Activated CD8-positive, alpha-beta memory T cell treated with anti-CD3 and anti-CD28 coated beads for 48 hours (primary cell): Measurements from ENCODE around the gene MKLN1.
"Not testable (repeated sequence)": the region's sequence is repeated elsewhere in the genome, so short reads cannot be mapped to it uniquely, and the experiment has no call there.

Experiments
- DNase-seq, 3 experiments: peaks; one replicate each; pipeline ENCODE4 v3.0.0-alpha.2; 2020; ENCODE audit warnings: low read depth in 2 of 3, low spot score in 2 of 3

Gene MKLN1

DNA sequence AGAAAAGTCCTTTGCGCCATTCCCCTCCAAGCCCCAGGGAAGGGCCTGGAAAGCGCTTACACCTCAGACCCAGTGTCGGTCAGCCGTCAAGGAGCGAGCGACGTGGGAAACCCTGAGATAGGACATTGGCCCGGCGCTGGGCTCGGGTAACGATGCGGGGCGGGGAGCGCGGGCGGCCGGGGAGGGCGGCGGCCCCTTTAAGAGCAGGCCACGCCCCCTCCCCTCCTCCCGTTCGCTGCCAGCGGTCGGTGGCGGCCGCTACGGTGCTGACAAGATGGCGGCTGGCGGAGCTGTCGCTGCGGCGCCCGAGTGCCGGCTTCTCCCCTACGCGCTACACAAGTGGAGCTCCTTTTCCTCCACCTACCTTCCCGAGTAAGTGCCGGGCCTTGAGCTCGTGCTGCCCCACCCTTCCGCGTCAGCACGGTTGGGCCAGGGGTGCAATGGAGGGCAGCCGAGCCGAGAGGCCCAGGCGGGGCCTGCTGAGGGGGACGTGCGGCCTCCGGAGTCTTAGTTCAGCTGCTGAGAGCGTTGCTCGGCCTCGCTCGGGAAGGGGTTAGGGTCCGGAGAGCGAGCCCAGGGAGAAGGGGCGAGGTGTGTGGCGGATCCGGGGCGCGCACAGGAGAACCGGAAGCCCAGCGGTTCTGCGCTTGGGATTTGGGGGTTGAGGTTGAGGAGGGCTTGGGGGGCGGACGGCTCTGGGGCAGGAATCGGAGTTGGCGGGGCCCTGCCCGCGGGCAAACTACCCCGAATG is at the start of gene MKLN1:
Gene MKLN1 (plus strand): TSS at position 251 of the 751 bp plus-strand sequence. CDS start 24 bp downstream, at position 275.
- DNase-seq = peak; percentile 71 to 78 (median 77)

DNA sequence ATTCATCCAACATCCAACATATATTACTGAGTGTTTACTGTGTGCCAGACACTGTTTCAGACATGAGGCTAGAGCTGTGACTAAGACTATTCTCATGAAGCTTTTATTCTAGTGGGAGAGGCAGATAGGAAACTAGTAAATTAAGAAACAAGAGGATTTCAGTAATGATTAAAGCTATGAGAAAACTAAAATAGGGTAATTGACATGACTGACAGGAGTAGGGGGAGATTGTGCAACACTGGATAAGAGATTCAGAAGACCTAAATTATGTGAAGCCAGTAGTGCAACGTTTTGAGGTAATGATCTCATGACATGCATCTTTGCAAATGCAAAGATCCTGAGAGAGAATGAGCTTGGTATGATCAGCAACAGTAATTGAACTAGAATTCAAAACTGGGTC is 48.6 kb upstream of the MKLN1 start:
- DNase-seq = no peak

DNA sequence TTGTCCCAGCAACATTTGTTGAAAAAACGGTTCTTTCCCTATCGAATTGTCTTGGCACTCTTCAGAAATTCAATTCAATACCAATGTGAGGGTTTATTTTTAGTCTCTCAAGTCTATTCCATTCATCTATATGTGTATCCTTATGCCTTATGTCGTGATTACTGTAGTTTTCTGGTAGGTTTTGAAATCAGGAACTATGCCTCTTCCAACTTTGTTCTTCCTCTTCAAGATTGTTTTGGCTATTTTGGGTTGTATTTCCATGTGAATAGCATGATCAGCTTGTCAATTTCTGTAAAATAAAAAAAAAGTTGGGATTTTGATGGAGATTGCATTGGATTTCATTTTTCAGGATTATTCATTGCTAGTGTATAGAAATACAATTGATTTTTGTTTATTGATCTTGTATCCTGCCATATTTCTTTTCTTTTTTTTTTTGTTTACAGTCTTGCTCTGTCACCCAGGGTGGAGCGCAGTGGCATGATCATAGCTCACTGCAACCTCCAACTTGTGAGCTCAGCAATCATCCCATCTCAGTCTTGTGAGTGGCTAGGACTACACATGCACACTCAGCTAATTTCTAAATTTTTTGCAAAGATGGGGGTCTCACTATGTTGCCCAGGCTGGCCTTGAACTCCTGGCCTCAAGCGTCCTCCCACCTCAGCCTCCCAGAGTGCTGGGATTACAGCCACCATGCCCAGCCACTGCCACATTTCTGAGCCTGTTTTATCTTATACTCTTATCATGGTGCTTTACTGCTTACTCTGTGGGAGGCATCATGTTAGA is 46.2 kb upstream of the MKLN1 start:
- DNase-seq = no peak

DNA sequence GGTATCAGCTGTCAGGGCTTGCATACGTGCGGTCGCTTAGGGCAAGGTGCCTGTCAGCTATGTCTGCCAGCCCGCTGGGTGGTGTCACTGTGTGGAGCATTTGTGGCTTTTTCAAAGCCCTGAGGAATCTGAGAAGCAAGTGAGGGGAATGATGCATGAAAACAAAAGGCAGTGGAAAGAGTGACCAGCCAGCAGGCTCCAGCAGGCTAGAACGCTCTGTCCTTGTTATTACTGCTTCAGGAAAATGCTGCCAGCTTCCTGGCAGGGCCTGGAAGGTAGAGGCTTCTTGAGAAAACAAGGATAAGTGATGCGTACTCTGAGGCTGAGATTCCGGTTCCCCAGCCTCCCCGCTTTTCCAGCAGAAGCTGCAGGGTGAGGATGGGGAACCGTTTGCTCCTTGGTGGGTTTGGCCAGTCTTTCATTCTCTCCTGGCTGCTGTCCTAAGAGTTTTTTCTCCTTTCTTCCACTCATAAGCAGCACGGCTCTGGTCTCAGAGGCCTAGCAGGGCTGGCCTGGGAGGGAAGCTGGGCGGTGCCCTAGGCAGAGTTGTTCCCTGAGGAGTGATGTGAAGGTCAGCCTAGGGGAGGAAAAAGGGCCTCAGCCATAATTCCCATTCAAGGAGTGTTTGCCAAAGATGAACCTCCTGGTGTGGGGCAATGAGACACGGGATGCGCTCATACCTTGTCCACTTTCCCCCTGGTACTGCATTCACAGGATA is 42.8 kb upstream of the MKLN1 start:
- no peak for DNase-seq

DNA sequence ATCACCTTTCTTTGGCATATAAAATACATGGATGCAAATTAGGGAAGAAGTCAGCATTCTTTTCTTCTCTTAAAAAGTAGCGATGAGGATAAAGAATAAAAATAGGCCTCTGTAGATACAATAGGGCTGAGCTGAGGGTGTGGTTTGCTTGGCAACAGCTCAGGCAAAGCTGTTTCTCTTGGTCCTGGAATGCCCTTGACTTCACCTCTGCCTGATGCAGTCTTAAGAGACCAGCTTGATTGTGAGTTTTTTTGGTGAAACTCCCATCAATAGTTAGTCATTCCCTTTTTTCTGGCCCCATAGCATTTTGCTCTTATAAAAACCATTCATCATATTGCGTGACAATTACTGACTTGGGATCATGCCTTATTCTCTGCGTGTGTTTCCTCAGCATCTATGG is 42.1 kb upstream of the MKLN1 start:
- no peak for DNase-seq

DNA sequence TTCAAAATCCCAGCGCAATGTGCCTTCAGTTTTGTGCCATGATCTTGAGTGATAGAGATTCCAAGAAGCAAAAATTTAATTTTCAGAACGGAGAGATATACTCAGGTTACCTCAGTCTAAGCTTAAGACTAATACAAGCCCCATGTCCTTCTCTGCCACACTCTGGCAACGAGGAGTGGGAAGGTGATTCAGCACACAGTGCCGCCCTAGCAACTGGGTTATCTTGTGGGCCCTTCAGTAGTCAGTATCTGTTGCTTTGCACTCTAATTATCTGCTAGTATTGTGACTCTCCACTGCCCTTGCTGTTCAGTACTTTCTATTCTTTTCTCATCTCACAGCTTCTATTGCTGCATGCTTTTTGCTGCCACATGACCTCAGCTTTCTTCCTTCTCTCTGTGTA is 39.2 kb upstream of the MKLN1 start:
- DNase-seq = no peak

DNA sequence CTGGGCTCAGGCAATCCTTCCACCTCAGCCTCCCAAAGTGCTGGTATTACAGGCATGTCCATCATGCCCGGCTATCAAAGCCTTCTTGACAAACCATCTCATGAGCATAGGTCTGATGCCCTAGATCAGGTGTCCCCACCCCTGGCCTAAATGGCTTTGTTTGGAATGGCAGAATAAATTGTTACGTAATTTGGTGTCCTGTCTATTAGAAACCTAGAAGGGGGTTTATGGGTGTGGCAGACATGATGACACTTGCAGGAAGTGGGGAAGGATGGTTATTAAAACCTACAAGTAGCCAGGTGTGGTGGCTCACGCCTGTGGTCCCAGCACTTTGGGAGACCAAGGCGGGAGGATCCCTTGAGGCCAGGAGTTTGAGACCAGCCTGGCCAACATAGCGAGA is 38.6 kb upstream of the MKLN1 start:
- DNase-seq = no peak

DNA sequence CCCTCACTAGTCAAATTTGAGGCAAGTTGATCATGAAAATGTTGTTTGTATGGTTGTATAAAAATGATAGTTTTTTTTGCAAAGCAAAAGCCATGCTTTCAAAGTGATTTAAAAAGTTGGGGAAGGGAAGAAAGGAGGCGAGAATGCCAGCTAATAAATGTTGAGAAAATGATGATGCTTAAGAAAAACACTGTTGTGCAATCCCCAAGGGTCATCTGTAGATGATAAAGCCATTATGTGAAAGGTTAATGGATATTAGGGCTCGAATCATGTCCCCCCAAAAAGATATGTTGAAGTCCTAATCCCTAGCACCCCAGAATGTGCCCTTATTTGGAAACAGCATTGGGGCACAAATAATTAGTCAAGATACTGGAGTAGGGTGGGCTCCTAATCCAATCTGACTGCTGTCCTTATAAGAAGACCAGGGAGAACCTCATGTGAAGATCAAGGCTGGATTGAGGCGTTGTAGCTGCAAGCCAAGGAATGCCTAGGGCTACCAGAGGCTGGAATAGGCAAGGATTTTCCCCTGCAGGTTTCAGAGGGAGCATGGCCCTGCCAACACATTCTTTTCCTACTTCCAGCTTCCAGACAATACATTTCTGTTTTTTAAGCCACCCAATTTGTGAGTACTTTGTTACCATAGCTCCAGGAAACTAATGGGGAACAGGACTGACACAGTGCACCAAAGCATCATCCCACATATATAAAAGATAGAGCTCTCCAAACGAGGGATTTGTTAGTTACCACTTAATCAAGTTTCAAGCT is 35.4 kb upstream of the MKLN1 start:
- DNase-seq = no peak

DNA sequence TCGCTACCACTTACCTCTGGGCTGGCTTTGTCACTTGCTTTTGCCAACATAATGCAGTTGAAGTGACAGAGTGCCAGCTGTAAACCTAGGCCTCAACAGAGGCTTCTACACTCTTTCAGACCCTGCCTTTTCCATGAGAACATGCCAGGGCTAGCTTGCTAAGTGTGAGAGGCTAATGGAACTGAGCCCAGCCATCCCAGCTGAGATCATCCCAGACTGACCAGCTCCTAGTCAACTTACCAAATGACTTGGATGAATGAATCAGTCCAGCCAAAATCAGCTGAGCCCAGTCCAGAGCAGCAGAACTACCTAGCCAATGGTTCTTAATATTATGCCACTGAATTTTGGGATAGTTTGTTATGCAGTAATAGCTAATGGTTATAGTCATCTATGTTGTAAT is 34.7 kb upstream of the MKLN1 start:
- DNase-seq = no peak

DNA sequence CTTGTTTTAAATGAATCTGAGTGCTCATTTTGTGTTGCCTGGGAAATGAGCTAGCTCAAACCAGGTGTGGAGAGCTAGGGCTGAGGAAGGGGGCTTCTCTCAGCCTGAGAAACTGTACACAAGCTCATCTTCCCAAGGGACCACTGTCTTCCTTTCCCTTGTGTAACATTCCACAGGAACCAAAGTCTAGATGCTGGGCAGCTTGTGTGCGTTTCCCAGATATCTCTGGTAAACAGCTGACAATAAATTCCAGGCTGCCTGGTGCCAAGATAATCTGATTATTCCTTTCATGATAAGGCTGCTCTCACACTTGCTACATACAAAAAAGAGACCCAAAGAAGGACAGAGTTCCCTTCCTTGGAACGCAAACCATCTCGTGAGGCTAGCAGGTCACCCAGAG is 33.1 kb upstream of the MKLN1 start:
- DNase-seq = no peak

DNA sequence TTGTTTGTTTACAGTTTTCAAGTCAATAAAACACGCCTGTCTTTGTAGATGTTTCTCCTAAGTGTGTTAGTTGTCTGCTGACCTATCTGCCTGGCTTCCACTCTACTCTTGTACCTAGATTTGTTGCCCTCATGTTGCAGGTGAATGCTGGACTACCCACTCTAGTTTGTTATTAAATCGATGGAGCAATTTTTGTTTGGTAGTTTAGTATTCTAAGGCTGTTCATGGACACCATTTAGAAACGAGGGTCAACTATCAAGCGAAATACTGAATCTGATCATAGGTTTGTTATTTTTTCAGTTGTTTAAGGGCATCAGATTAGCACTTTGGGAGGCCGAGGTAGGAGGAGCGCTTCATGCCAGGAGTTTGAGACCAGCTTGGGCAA is 29.1 kb upstream of the MKLN1 start:
- no peak for DNase-seq

DNA sequence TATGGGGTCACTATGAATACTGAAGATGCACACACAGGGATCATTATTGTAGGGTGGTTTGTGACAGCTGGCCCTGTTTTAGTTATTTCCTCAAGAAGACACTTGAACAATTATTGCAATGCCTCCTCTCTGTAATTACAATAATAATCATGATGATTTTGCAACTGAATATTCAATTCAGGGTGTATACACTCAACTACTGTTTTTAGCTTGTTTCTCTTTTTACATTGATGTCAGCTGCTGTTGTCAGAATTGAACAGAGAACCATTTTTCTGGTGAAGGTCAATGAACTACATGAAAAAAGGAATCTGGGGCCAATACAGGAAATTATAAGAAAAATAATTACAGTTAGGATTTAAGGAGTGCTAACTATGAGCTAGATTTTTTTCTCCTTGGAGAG is 28.6 kb upstream of the MKLN1 start:
- no peak for DNase-seq

DNA sequence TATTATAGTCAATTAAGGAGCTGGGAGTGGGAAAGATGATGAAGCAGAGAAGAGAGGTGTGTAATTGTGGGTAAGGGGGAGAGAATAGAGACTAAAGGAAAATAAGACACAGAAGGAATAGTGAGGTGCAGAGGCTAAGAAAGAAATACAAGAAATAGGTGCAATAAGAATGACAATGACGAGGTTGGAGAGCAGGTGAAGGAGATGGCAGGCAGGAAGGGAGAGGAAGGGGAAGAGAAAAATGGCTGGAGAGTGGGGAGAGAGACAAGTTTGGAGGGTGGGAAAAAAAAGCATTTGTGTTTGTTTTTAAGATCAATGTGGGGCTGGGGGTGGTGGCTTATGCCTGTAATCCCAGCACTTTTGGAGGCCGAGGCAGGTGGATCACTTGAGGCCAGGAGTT is 27.6 kb upstream of the MKLN1 start:
- no peak for DNase-seq

DNA sequence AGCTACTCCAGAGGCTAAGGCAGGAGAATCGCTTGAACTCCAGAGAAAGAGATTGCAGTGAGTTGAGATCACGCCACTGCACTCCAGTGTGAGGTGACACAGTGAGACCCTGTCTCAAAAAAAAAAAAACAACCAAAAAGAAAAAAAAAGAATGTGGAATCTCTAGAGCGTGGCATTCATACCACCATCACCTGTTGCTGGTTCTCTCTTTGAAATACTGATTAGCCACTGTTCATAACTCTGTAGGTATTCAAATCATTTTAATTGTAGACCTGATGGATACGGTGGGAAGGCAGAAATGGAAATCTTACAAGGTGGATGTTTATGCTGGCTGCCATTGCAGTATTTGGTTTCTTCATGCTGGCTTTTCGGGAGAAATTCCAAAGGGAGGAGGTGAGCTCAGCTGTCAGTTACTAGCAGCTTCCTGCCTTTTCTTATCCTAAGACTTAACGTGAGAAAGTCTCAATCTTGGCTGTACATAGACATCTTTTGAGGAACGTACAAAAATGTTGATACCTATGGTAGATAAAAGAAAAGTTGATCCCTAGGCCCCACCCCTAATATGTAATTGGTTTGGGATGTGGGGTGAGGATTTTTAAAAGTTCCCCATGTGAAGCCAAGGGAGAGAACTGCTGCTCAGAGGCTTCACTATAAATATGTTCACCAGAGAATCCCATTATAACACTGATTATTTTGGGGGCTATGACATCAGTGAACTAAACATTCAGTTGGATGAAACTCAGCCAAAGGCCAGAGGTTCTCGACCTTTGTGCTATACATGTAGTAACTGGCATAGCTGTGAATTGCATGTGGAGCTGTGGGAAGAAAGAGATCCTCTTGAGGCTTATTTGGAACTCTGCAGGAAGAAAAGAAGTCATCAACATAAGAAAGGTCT is 26.9 kb upstream of the MKLN1 start:
- DNase-seq = no peak

DNA sequence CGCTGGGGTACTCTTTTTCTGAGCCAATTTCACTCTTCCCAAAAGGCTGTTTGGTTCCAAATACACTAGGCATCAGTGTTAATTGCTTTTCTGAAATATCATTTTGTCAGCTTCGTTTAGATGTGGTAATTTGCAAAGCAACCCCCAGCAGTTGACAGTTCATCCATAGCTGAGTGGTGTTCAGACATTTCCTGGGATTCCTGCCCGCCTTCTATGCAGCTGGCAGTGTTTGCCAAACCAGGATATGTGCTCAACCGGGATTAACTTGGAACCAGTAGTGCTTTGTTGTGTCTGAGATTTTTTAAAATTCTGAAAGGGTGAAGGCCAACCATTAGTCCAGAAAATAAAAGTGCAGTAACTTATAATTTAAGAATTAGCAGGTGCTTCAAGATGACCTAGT is 25.2 kb upstream of the MKLN1 start:
- DNase-seq = no peak

DNA sequence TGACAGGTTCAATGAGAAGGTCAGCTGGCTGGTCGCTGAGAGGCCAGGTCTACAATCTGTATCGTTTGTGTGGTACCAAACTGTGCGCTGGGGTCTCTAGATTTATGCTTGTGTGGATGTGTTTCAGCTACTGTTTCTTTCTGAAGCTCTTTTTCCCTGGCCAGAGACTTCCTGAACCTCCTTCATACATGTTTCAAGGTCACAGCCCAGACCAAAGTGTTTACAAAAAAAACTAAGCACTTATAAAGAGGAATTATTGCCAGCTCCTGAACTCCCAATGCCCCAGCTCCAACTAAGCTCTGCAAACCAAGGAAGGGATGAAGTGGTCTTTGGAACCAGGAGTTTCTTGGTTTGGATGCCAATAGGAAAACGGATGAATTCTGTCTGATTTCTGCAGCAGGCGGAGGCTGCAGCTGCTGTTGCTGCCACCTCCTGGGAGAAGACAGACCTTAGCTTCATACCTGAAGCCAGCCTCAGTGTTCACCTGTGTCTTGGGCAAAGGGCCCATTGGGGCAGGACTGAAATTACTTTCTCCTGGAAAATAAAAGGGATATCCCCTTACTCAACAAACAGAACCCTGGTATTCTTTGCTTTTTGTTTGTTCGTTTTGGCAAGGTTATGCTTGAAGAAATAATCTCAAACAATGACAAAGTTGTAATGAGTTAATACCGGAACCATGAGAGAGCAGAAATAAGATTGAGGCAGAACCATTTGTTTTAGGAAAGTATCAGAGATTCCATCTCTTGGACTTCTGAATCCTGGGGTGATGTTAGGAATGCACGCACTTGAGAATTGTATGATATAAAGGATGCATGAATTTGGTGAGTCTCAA is 24.6 kb upstream of the MKLN1 start:
- DNase-seq = no peak

DNA sequence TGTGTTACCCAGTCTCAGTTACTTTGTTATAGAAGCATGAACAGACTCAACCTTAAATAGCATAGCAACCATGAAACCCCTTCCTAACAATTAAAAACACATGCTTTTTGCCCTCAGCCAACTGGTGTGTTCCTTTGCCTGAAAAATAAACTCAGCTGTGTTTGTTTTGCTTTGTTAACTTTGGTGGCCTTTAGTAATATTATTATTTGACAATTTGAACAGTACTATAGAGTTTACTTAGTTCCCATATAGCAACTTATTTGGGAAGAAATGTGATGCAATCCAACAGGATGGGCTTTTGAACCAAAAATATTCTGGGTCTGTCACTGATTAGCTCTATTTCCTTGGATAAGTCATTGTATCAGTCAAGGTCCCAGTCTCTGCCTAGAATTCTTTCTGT is 22.5 kb upstream of the MKLN1 start:
- DNase-seq = no peak

DNA sequence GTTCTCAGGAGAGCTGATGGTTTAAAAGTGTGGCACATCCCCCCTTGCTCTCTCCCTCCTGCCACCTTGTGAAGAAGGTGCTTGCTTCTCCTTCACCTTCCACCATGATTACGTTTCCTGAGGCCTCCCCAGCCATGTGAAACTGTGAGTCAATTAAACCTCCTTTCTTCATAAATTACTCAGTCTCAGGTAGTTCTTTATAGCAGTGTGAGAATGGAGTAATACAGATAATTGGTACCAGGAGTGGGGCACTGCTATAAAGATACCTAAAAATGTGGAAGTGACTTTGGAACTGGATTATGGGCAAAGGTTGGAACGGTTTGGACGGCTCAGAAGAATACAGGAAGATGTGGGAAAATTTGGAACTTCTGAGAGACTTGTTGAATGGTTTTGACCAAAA is 21.6 kb upstream of the MKLN1 start:
- not testable (repeated sequence) for DNase-seq

DNA sequence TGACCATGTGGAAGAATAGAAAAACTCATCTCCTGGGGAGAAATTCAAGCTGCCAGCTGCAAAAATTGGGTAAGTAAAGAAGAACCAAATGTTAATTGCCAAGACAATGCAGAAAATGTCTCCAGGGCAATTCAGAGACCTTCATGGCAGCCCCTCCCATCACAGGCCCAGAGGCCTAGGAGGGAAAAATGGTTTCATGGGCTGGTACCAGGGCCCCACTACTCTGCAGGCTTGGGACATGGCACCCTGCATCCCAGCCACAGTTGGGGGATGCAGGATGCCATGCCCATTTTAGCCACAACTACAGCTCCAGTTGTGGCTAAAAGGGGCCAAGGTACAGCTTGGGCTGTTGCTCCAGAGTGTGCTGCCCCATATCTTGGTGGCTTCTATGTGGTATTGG is 20.9 kb upstream of the MKLN1 start:
- DNase-seq = no peak
